GM12872 (cell line): Measurements from ENCODE around the gene SLC30A3.
A peak's percentile ranks its signal among the peaks of the same experiment; 100 is the strongest.

Experiments
- TF ChIP-seq, protein P1 (sequence below): IDR thresholded peaks from 3 replicates; pipeline ENCODE4 v1.5.1; 2011; ENCODE audit warnings: low read depth, mild to moderate bottlenecking, low read length, moderate library complexity; ENCODE audit not compliant: insufficient read depth

Gene SLC30A3

DNA sequence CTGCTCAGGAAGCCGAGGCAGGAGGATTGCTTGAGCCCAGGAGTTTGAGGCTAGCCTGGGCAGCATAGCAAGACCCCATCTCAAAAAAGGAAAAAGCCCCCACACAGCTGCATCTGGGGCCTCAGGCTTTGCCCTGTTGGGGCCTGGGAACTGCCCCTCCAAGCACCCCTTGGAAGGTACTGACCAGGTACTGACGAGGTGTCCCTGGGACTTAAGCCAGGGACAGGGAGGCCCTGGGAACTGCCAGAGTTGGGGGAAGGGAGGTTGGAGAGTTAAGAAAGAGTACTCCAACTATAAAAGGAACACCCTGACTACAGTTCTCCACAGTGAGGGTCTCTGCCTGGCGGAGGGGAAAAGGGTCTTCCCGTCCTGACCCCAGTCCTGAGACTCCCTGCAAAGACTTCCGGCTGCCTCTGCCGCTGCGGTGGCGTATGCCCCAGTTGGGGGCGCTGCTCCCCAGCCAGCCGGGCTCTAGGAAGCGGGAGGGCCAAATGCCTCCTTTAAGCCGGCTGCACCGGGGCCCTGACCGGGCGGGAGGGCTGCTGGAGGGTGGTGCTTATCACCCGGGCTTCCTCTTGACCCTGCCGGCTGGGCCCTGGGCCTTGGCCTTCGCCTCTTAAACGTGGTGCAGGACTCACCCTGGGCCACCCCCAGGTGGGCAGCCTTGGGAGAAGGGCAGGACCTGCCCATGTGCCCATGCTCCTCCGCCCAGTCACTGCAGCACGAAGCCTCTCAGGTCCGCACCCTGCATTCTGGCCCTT lies 12.8 kb downstream of the SLC30A3 start:
- TF ChIP-seq, protein P1, sequence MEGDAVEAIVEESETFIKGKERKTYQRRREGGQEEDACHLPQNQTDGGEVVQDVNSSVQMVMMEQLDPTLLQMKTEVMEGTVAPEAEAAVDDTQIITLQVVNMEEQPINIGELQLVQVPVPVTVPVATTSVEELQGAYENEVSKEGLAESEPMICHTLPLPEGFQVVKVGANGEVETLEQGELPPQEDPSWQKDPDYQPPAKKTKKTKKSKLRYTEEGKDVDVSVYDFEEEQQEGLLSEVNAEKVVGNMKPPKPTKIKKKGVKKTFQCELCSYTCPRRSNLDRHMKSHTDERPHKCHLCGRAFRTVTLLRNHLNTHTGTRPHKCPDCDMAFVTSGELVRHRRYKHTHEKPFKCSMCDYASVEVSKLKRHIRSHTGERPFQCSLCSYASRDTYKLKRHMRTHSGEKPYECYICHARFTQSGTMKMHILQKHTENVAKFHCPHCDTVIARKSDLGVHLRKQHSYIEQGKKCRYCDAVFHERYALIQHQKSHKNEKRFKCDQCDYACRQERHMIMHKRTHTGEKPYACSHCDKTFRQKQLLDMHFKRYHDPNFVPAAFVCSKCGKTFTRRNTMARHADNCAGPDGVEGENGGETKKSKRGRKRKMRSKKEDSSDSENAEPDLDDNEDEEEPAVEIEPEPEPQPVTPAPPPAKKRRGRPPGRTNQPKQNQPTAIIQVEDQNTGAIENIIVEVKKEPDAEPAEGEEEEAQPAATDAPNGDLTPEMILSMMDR = peak; percentile 78

DNA sequence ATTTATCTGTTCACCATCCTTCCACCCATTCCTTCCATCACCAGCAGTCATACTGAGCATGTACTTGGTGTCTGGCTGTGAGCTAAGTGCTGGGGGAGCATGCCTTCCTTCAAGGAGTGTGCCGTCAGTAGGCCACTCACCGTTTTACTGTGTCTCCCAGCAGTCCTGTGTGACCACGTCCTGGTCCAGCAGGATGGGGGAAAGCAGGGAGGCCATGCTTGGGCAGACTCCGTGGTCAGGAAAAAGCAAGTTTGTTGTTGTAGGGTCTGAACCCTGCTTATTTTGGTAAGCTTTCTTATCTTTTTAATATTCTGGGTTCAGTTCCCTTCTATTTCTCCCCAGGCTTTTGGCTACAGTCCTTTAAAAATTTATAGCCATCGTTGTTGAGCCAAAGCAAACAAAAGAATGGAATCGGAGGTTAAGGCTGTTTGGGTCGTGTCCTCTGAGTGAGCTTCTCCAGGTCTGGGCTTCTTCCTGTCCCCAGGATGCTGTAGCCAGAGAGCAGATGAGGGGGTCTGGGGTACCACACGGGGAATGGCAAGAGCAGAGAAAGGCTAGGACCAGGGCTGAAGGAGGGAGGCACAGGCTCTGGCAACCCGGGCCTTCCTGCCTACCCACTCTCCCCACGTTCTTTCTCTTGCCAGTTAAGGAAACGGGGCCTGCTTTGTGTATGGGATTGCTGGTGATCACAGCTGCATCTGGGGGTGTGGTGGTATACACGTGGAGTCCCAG lies 13.5 kb downstream of the SLC30A3 start:
- TF ChIP-seq, protein P1 = no peak

DNA sequence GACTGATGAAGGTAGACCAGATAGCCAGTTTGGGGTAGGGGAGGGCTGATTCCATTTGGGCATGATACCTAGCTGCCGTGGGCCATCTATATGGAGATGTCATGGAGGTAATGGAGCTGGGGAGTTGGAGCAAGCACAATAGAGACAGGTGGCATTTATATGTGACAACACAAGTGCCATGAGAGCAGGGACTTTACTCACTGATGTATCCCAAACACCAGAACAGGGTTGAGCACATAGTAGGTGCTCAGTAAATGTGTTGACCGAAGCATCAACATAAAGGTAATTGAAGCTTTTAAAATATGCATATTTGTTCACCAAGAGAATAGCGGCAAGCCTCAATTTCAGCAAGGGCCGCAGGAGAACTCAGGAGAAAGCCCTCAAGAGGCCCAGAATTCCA lies 15.0 kb downstream of the SLC30A3 start:
- TF ChIP-seq, protein P1 = no peak

DNA sequence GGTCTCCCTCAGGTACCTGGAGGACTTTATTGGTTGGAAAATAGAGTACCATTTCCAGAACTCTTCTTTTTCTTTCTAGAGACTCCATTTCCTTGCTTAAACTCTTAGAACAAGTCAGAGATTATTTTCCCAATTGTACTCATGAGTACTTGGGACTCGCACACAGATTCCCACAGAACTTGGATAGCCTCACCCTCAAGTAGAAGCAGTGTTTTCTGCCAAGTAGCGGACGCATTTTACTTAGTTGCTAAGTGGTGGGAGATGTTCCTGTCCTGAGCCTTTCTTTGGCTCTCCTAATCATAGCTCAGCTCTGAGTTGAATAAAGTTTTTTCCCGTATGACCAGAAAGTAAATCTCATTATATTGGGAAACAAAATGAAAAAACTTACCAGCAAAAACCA lies 17.2 kb downstream of the SLC30A3 start:
- TF ChIP-seq, protein P1 = no peak

DNA sequence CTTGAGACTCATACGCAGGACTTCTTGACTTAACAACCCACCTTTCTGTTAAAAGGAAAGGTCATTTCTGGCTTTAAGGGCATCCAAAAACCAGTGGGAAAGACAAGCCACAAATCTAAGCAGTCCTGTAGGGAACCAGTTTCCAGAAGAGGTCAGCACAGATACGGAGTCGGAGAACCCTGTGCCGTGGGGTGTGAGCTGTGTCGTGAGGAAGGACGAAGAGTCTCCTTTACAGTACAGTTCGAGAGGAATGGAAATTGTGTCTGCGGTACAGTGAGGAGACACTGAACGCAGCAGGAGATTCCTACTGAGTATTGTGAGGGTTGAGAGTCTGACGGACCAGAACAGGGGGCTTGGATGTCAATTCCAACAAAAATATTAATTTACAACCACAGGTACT lies 17.7 kb downstream of the SLC30A3 start:
- TF ChIP-seq, protein P1 = no peak

DNA sequence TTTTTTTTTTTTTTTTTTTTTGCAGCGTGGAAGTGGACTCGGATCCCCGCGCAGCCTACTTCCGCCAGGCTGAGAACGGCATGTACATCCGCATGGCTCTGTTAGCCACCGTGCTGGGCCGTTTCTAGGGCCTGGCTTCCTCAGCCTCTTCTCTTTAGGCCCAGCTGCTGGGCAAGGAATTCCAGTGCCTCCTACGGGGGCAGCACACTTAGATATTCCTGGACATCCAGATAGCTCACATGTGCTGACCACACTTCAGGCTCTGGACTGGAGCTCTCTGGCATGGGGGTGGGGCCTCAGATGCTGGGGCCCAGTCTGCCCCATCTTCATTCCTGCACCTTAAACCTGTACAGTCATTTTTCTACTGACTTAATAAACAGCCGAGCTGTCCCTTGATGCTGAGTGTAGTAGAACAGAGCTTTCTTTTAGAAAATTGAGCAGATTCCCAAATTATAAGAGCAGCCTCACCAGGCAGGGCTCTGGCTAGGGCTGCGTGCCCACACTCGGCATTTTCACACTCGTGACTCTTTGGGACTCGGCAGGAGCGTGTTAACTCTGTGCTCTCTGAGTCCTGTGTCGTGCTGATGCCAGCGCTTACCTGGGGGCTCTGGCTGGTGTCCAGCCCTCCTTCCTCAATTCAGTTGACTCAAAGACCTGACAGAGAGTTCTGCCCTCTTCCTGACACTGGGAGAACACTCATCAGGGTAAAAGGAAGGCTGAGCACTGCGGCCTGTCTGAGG lies 19.3 kb downstream of the SLC30A3 start:
- TF ChIP-seq, protein P1 = no peak

DNA sequence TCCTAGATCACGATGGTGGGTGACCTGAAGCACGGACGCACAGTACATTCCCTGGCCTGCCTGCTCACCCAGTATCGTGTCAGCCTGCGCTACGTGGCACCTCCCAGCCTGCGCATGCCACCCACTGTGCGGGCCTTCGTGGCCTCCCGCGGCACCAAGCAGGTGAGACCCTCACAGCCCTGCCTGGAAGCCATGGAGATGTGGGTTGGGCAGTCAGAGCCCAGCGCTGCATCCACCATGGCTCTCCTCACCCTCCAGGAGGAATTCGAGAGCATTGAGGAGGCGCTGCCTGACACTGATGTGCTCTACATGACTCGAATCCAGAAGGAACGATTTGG lies 20.3 kb downstream of the SLC30A3 start:
- TF ChIP-seq, protein P1 = no peak
